ENCODE measurements around the gene RIMBP2.

The RIMBP2 gene

GRCh38 chr12:130391186-130391585 is 324.9 kb downstream of the RIMBP2 start:
- no peak for DNase-seq

- DNase-seq = no peak
Measured at GRCh38 chr12:130385193-130385592, 330.9 kb downstream of the RIMBP2 start.

GRCh38 chr12:130384234-130384633 is 331.9 kb downstream of the RIMBP2 start:
- no peak for DNase-seq

- no peak for DNase-seq
Measured at GRCh38 chr12:130382818-130383217, 333.3 kb downstream of the RIMBP2 start.

- no peak for DNase-seq
Measured at GRCh38 chr12:130375296-130376287, 340.5 kb downstream of the RIMBP2 start.

GRCh38 chr12:130374083-130374482 is 342.0 kb downstream of the RIMBP2 start:
- DNase-seq = no peak

- DNase-seq = no peak
Measured at GRCh38 chr12:130372936-130373335, 343.2 kb downstream of the RIMBP2 start.

GRCh38 chr12:130371296-130371695 is 344.8 kb downstream of the RIMBP2 start:
- DNase-seq = no peak

- no peak for DNase-seq
Measured at GRCh38 chr12:130369816-130370215, 346.3 kb downstream of the RIMBP2 start.

GRCh38 chr12:130367523-130367922 is 348.6 kb downstream of the RIMBP2 start:
- no peak for DNase-seq

GRCh38 chr12:130367003-130367402 is 349.1 kb downstream of the RIMBP2 start:
- no peak for DNase-seq

- no peak for DNase-seq
Measured at GRCh38 chr12:130366159-130366558, 349.9 kb downstream of the RIMBP2 start.

GRCh38 chr12:130364578-130364977 is 351.5 kb downstream of the RIMBP2 start:
- DNase-seq = no peak

GRCh38 chr12:130362060-130362459 is 354.0 kb downstream of the RIMBP2 start:
- DNase-seq = no peak

- DNase-seq = no peak
Measured at GRCh38 chr12:130357729-130358330, 358.3 kb downstream of the RIMBP2 start.

GRCh38 chr12:130357241-130357640 is 358.9 kb downstream of the RIMBP2 start:
- DNase-seq = no peak

GRCh38 chr12:130356222-130356621 is 359.9 kb downstream of the RIMBP2 start:
- no peak for DNase-seq

GRCh38 chr12:130354407-130354806 is 361.7 kb downstream of the RIMBP2 start:
- no peak for DNase-seq

- DNase-seq = no peak
Measured at GRCh38 chr12:130353081-130353480, 363.0 kb downstream of the RIMBP2 start.

- no peak for DNase-seq
Measured at GRCh38 chr12:130351326-130351725, 364.8 kb downstream of the RIMBP2 start.

GRCh38 chr12:130350715-130351114 is 365.4 kb downstream of the RIMBP2 start:
- no peak for DNase-seq

- DNase-seq = no peak
Measured at GRCh38 chr12:130347588-130347987, 368.5 kb downstream of the RIMBP2 start.

Measured in GF-D8 (cell line).